Anterior cingulate cortex (tissue), 58 donors: ENCODE results near the gene CNDP2.
"Not testable (repeated sequence)": the region's sequence is repeated elsewhere in the genome, so short reads cannot be mapped to it uniquely, and the experiment has no call there.

ENCODE experiments used
- DNase-seq, 58 donors: peaks; one replicate each; lab custom pipeline; 2025; lab: John Stamatoyannopoulos, UW

The CNDP2 gene

DNA sequence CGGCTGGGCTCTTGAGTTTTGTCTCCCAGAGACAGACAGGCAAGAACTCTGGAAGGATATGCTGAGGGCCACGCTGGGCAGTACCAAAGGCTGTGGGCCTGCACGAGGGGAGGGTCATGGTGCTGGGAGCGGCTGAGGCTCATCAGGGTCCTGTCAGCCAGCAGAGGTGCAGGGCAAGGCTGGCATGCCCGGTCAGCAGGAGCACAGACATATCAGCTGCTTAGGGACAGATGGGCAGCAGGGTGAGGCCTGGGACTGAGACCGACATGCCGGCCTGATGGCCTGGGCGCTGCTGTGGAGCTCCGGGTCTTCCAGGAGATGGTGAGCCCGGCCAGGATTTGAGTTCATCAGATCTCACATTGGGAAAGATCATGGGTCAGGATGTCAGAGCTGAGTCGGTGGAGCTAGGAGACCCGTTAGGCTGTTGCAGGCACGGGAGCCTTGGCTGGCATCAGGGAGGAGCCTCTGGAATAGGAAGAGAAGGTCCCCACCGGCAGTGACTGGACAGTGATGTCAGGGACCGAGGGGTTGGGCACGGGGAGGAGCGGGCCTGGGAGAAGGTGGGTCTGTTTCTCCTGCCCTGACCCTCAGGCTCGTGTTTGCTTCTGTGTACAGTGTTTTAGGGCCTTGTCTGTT lies 18.8 kb downstream of the CNDP2 start:
- no peak for DNase-seq

DNA sequence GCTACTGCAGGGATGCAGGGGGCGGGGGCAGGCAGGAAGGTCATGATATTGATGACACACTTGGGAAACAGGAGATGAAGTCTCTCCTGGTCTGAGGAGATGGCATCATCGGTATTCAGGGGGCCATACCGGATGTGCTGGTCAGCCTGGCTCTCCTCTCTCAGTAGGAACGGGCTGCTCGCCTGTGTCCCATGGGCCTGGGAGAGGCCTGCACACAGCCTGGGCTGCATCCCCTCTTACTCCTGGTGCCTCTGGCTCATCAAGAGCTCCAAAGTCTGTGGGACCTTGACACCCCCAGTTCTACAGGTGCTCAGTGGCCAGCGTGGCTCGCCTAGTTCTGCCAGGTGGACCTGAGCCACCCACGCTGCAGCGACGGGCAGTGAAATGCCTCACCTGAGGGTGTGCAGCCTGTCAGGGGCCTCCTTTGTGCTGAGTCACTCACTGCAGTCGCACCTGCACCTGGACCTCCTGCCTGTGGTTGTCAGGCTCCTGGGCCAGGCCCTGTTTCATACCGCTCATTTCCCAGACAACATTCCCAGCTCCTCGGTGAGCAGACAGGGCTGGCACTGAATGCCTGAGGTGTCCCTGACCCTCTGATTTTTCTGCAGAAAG lies 19.6 kb downstream of the CNDP2 start:
- no peak for DNase-seq

DNA sequence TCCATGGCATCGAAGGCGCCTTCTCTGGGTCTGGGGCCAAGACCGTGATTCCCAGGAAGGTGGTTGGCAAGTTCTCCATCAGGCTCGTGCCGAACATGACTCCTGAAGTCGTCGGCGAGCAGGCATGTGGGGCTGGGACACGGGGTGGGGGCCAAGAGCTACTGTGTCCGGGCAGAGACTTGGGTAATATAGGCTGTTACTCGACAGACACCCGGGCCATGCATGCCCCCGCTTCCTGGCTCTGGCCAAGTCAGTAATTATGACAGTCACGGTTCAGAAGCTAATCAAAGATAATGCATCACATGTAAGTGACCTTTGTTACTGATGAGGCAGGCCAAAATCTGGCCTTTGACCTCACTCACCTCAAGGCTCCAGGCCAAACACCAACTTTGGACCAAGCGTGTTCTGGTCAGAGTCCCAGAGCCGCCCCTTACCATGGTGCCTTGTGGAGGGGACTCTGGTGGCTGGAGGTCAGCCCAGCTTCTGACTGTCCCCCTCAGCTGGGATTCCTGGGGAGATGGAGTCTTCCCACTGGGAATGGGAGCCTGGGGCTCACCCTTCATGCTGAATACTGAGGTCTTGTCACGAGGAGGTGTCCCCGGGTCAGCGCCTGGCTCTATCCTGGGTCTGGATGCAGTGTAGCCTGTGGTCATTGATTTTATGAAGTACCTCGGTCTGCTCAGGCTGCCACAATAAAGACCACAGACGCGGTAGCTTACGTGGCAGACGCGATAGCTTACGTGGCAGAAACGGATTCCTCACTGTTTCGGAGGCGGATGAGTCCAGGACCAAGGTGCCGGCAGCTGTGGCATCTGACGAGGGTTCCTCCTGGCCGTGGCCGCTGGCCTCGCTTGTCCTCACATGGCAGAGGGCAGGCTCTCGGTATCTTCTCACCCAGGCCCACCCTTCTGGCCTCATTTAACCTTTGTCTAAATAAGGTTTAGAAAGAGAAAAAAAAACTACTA lies 20.4 kb downstream of the CNDP2 start:
- DNase-seq: no peak

DNA sequence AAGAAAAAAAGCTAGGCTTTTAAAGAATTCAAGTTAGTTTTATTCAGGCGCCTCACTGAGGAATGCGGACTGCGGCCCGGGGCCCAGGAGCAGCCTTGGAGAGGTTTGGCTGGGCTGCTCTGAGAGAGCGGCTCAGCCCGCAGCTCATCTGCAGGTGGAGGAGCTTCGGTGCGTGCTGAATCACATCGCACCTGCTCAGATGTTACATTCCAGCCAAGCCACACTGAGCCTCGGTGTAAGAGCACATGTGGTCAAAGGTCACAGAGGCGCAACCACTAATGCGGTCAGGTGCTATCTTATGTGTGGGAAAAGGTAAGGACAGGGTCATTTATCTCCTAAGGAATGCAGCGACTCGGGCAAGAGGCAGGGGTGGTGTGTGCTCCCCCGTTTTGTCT lies 21.1 kb downstream of the CNDP2 start:
- no peak for DNase-seq

DNA sequence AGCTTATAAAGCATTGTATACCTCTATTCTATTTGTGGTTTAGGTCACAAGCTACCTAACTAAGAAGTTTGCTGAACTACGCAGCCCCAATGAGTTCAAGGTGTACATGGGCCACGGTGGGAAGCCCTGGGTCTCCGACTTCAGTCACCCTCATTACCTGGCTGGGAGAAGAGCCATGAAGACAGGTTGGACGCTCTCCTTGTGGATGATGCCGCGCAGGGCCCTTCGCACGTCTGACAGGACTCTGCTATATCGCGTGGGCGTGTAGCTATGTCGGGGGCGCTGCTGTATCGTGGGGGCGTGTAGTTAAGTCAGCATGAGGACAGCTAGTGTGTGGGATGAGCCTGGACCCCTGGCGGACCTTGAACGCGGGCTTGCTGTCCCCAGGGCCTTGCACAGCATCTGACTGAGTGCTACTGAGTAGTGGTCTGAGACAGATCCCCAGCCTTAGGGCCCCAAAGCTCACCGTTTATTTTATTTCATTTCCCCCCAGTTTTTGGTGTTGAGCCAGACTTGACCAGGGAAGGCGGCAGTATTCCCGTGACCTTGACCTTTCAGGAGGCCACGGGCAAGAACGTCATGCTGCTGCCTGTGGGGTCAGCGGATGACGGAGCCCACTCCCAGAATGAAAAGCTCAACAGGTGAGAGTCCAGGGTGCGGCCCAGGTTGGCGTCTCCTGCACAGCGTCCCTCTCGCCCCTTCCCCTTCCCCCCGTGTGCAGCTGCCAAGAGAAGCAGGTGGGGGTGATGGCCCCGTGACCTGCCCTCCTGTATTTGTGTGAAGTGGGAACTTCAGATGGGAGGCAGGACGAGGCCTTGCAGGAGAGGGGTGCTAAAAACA lies 22.5 kb downstream of the CNDP2 start:
- no peak for DNase-seq

DNA sequence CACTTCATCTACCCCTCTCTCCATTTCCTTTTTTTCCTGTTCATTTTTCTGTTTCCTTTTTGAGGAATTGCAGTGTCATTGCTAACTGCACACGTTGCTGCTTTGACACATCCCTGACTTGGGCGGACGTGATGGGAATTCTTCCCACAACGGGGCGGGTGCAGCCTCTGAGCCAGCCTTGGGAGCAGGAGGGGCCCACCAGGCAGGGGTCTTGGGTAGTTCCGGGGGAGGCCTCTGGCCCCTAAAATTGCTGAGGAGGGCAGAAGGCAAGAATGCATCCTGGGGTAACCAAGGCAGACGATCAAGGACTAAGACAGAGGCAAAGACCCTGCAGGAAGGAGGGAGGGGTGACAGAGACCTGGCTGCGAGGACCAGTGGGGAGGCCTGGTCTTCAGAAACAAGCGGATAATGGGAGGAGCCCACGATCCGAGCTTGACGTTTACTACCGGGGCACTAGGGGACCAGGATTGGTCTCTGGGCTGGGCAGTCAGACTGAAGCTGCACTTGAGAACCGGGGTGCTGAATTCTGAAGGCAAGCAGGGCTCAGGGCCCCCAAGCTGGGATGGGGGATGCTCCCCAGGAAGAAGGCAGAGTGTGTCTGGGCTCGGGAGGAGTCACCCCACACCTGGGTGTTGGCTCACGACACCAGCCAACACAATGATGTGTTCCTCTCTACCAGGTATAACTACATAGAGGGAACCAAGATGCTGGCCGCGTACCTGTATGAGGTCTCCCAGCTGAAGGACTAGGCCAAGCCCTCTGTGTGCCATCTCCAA lies 23.3 kb downstream of the CNDP2 start:
- DNase-seq: peak in 1 of 58 donors; percentile 25

DNA sequence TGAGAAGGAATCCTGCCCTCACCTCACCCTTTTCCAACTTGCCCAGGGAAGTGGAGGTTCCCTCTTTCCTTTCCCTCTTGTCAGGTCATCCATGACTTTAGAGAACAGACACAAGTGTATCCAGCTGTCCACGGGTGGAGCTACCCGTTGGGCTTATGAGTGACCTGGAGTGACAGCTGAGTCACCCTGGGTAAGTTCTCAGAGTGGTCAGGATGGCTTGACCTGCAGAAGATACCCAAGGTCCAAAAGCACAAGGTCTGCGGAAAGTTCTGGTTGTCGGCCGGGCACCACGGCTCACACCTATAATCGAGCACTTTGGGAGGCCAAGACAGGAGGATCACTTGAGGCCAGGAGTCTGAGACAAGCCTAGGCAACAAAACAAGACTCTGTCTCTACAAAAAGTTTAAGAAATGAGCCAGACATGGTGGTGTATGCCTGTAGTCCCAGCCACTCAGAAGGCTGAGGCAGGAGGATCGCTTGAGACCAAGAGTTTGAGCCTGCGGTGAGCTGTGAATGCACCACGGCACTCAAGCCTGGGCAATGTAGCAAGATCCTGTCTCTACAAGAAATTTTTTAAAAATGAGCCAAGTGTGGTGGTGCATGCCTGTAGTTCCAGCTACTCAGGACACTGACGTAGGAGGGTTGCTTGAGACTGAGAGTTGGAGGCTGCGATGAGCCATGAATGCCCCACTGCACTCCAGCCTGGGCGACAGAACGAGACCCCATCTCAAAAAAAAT lies 24.1 kb downstream of the CNDP2 start:
- DNase-seq: no peak

DNA sequence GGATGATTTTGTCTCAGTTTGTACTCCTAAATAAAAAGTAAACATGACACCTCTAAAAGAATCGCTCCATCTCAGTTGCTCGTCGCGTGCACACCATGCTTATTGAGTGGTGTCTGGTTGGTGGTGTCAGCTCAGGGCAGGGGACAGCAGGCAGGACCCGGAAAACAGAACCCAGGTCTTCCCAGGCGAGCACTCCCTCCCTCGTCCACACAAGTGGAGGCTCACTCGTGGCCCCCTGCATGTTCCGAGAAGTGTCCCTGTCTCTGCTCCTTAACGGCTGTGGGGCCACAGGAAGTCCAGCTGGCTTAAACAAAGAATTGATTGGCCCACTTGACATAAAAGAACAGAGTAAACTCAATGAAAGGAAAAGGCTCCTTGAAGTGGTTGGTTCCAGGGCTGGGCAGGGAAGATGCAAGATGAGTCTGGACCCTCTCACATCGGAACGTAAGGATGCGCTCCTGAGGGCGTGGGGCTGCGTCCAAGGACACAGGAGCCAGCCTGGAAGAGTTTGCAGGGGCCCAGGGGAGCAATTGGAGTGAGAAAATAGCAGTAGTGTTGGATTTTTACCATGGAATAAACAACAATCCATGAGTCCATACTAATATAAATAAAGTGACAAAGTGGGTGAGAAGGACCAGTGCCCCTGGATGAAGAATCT lies 25.0 kb downstream of the CNDP2 start:
- DNase-seq: no peak

DNA sequence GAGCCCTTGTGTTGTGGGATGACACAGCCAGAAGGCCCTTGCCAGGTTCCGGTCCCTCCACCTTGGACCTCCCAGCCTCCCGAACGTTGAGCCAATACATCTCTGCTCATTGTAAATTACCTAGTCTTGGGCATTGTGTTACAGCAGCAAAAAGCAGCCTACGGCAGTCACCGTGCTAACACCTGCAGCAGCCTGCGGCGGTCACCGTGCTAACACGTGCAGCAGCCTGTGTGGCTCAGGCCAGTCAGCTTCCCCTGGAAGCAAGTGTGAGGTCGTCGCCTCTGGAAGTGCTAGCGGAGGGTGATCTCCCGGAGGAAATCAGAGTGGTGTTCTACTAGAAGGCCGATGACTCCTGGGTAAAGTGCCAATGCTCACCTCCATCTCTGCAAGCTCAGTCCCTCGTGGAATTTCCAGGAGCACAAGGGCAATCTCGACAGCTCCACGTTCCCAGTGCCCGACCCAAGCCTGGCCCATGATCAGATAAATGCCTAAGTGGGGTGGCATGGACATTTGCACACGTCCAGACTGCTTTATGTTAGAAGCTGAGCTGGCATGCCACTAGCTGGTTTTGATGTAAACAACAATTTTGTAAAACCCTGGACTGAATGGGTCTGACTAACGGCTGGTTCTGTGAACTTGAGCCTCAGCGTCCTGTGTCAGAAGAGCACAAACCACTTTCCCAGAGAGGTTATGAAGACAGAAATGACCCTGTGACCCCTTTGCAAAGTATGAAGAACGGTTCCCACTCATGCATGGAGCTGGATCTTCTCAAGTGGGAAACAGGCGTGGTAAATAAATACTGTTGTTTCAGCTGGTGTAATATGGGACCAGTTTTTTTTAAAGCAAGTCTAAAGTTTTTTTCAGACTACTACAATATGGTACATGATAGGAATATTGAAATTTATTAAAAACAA lies 26.7 kb downstream of the CNDP2 start:
- no peak for DNase-seq

DNA sequence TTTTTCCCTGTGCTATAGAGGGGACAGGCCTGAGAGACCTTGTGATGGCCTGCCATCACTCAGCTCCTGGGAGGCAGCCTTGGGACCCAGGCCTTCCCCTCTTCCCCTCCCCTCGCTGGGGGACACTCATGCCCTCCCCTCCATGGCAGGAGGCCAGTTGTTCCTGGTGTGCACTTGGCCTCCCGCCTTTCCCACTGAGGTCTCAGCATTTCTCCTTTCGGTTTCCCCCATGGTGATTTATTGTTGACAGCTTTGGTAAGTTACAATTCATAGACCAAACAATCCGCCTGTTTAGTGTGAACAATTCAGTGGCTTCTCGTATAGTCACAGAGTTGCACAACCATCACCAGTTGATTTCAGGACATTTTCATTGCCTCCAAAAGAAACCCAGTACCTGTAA lies 27.9 kb downstream of the CNDP2 start:
- DNase-seq: peak in 1 of 58 donors; percentile 56

DNA sequence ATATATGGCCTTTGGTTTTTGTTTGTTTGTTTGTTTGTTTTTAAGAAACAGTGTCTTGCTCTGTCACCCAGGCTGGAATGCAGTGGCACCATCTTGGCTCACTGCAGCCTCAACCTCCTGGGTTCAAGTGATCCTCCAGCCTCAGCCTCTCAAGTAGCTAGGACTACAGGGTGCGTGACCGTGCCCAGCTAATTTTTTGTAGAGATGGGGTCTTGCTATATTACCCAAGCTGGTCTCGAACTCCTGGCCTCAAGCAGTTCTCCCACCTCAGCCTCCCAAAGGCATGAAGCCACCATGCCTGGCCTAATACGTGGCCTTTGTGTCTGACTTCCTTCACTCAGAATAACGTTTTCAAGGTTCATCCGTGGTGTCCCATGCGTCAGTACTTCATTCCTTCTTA lies 28.8 kb downstream of the CNDP2 start:
- not testable (repeated sequence) for DNase-seq

DNA sequence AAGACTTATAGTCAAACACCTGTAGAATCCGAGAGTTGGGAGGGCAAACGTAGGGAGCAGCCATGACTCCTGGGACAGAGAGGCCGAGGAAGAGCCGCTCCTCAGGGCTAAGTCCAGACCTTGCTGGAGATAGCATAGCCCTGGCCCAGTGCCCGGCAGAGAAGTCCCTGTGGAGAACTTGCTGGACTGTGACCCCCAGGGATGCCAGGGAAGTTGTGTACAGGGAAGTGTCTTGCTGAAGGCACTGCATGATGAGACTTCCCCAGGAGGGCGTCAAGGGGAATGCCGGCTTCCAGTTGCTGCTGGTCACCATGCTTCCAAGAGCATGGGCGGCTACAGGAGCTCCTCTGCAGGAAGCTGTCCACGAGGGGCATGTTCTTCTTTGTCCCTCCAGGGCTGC lies 29.6 kb downstream of the CNDP2 start:
- DNase-seq: no peak

DNA sequence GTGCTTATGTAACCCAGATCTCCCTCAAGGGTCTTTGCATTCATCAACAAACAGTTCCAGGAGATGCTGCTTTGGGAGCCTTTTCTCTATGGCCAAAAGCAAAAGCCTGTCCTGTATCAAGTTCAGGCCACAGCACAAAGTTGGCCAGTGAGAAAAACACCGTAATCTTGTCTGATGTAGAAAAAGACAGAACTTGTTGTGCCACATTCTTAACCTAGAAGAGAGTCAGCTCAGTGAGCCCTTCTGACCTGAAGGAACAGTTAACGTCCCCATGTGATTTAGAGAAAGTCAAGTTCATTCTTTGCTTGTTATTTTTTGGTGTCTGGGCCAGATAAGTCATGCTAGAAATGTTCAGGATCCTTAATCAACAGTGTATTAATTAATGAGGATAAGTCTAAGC lies 30.3 kb downstream of the CNDP2 start:
- DNase-seq: no peak

DNA sequence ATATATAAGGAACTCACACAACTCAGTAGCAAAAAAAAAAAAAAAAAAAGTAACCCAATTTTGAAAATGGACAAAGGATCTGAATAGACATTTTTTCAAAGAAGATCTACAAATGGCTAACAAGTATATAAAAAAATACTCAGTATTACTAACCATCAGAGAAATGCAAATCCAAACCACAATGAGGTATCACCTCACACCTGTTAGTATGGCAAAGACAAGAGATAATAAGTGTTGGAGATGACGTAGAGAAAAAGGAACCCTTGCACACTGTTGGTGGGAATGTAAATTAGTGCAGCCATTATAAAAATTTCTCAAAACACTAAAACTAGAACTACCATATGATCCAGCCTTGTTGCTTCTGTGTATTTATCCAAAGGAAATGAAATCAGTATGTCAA lies 32.3 kb downstream of the CNDP2 start:
- DNase-seq: no peak

DNA sequence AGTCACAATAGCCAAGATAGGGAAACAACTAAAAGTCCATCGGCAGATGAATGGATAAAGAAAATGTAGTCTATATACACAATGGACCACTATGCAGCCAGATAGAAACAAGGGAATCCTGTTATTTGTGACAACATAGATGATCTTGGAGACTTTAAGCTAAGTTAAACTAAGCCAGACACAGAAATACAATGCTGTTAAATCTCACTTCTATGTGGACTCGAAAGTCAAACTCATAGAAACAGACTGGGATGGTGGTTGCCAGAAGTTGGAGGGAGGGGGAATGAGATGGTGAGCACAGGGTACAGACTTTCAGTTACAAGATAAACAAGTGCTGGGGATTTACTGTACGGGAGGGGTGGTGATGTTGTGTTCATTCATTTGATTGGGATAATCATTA lies 32.8 kb downstream of the CNDP2 start:
- DNase-seq: peak in 3 of 58 donors; percentile 23 to 48 (median 37)

DNA sequence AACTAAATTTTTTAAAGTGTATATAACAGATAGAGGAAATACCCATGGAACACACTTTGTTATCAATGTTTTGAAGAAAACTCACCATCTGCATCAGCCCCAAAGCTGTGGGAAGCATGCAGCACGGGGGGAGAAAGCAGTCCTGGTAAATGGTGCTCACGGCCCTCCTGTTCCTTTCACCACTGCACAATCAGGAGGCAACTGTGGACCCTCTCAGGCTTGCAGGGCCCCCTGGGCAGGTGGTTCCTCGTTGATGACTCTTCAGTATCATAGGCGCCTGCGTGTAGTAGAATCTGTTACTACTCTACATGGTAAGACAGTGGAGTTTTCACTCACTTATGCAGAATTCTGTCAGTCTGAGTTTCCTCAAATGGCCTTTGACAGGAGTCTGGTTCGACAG lies 33.2 kb downstream of the CNDP2 start:
- no peak for DNase-seq

DNA sequence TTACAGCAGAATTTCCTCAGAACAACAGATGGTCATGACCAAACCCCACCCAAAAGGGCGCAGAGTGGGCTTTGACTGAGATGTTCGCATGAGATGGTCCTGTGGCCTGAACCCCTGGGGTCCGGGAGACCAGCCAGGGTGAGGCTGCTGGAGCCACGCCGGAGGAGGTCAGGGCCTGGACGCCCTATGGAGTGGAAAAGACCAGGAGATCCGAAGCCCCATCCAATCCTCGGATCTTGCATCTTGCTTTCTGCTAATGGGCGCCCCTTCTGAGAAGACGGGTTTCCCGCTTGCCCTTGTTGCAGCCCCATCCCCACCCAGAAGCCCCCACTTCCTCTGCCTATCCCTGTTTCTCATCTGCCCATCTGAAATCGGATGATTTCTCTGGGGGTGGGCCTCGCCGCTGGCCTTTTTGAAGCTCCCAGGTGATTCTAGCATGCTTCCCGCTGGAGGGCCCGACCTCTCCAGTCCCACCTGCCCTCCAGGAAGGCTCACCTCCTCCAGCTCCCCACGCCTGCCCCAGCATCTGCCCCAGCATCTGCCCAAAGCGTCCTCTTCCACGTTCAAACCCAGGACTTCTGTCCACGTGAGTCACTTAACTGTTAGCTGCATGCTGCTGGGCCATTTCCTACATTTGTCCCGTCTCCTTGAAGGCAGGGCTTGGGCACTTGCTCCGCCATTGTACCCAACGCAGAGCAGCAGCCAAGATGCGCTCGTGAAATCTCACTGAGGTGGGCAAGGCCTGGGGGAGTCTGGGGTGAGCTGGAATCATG lies 33.8 kb downstream of the CNDP2 start:
- no peak for DNase-seq
